ENCODE measurements around the gene ARSJ. TPM values are rescaled to one million over a fixed set of nuclear protein-coding genes. Genes with fewer than 3 reads are reported as not detected.

Gene ARSJ
- total RNA-seq, 1 experiment from 2014 or later = 23.5 TPM

DNA sequence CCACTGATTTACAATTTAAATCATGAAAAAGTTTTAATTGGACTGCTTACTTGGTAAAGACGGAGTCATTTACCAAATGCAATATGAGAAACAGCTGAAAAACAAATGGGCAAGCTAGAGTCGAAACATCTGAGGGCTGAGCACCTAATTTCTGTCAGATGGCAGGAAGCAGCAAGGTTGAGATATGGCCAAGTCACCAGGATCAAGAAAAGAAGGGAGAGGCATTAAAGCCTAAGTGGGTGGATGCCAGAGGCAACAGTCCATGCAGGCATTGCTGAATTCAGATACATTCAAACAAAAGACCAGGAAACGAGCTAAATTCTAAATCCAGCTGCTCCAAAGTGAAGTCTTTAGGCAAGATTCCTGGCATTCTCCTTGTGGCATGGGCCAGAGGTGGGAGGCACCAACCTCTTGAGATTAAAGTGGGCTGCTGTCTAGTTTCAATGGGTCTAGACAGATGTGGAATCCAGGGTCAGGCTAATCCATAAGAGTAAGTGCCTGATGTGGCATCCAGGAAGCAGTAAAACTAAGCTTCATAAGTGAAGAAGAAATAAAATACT lies 8.0 kb upstream of the ARSJ start:
- DNase-seq (ENCODE audit: low read depth) = no peak

- DNase-seq (ENCODE audit: low read depth) = no peak
Measured at GRCh38 chr4:113982181-113982580, 2.7 kb upstream of the ARSJ start.

DNA sequence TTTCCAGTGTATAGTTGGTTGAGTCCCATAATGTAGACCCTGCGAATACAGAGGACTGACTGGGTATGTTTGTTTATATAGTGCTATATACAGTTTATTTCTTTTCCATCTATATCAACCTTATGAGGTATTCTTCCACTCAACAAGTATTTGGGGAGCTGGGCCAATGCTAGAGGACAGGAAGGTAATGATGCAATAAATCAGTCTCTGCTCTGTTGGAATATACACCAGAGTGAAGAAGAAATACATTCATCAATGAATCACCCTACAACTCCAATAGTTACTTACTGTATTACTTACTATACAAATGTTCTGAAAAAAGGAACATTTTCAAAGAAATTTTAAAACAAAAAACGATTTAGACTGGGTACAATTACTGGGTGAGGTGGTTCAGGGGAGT lies 2.1 kb upstream of the ARSJ start:
- no peak for DNase-seq (ENCODE audit: low read depth)

- DNase-seq (ENCODE audit: low read depth) = peak; percentile 53
Measured at GRCh38 chr4:113979905-113980615, 613 bp upstream of the ARSJ start.

- DNase-seq (ENCODE audit: low read depth) = peak; percentile 49
Measured at GRCh38 chr4:113978561-113979147, 793 bp downstream of the ARSJ start.

DNA sequence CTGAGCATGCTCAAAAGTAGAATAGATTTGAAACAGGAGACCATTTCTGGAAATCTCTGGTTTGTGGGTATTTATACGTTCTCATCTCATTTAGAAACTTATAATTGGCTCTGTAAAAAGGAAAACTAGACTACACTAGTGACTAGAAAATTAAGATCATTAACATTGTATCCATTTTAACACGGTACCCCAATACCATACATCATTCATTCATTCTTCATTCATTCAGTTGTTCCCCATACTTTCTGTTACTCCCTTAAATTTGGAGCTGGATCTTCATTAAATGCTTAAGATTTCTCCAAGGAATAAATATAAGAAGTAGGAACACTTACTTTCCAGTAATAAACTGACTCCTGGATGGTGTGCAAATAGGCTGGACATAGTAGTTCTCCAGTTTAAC lies 1.3 kb downstream of the ARSJ start:
- DNase-seq (ENCODE audit: low read depth) = no peak

DNA sequence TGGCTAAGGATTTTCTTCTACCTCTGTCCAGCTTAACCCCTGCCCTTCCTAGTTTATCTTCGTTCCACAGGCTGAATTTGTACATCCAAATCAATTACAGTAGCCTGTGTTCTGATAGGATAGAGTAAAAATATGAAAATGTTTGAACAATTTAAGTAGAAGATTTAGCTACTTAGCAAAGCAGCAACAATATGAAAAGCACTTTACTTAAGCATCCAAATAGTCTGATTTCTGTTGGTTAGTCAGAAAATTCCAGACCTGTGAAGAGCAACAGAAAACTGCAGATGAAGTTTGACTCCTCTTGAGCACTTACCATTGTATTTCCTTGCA lies 2.0 kb downstream of the ARSJ start:
- no peak for DNase-seq (ENCODE audit: low read depth)

DNA sequence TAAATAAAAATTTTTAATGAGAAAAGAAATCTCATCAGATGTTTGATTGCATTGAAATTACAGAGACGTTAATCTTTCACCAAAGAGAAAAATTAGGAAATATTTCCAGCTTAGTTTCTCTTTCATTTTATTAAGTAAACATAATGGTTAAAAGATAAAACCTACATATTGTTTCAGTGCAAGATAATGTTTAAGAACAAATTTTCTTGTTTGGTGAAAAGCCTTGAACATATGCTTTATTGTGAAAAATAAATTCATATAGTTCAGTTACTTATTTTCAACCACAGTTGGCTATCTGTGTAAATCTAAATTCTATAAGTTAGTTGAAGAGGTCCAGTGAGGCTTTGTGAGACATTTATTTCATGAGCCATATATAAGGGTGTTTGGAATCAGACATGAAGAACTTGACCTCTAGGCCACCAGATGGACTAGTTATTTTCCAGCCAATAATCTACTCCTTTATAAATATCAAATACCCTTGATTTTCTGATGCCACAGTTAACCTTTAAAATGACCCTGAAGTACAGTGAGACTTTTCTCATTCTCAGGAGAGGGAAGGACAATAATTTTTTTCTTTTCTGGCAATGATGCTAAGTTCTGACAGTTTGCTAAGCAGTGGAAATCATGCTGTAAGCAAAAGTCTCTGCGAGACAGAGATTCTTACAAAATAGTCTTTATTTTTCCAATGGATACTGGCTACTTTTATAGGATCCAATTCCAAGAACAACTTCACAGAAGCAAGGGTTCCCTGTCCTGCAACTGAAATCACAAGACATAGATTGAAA lies 2.5 kb downstream of the ARSJ start:
- no peak for DNase-seq (ENCODE audit: low read depth)

- no peak for DNase-seq (ENCODE audit: low read depth)
Measured at GRCh38 chr4:113975578-113975977, 3.9 kb downstream of the ARSJ start.

- DNase-seq (ENCODE audit: low read depth) = no peak
Measured at GRCh38 chr4:113974467-113974866, 5.0 kb downstream of the ARSJ start.

DNA sequence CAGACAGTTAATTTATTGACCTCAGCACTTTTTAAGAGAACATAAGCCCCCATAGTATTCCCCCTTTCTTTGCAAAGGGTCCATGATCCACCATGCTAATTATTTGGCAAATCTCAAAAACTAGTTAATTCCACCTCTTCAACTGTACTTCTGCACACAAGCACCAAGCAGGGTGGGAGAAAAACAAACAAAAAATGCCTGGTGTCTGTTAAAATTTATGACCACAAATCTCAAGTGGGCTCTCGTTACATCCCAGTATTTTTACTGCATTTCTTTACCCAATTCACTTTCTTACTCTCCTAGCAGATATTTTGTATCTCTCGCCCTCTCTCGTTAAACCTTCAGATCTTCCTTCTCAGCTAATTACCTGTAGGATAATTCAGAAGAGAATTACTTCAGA lies 6.1 kb downstream of the ARSJ start:
- no peak for DNase-seq (ENCODE audit: low read depth)

DNA sequence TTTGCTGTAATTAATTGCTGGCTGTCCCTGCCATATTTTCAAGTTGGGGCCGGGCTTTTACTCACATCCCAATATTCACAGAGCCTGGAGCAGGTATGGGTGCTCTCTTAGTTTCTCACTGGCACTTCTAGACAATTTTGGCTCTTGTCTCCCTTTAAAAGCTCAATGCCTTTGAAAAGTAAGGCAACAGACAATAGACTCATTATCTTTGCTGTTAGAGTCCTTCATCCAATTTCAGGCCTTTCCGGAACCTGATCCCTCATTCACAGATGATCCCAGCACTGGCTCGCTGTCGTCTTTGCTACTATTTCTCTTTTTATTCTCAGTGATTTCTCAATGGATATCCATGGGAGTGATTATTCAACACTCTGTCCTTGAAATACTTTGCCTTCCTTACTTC lies 6.7 kb downstream of the ARSJ start:
- DNase-seq (ENCODE audit: low read depth) = no peak

GRCh38 chr4:113971706-113972360 lies 7.6 kb downstream of the ARSJ start:
- DNase-seq (ENCODE audit: low read depth) = peak; percentile 59

- DNase-seq (ENCODE audit: low read depth) = peak; percentile 59
Measured at GRCh38 chr4:113969709-113970334, 9.6 kb downstream of the ARSJ start.

DNA sequence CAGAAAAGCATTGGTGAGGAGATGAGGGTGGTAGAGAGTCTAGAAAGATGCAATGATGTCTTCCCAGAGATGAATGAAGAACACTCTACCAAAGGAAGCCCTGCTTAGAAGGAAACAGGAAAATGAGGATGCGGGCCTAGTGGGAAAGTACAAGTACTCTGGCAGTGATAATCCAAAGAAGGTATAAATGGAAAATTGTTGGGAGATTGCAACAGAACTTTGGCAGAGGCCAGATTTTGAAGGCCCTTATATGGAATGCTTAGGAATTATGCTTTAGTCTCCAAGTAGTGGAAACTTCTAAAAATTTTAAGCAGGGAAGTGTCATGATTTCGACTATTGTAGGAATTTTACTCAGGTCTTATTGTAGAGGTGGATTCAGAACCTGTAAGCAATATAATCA lies 11.0 kb downstream of the ARSJ start:
- DNase-seq (ENCODE audit: low read depth) = no peak

GRCh38 chr4:113967687-113968086 lies 11.8 kb downstream of the ARSJ start:
- DNase-seq (ENCODE audit: low read depth) = no peak

GRCh38 chr4:113962719-113963265 lies 16.7 kb downstream of the ARSJ start:
- no peak for DNase-seq (ENCODE audit: low read depth)

GRCh38 chr4:113962016-113962347 lies 17.5 kb downstream of the ARSJ start:
- no peak for DNase-seq (ENCODE audit: low read depth)

DNA sequence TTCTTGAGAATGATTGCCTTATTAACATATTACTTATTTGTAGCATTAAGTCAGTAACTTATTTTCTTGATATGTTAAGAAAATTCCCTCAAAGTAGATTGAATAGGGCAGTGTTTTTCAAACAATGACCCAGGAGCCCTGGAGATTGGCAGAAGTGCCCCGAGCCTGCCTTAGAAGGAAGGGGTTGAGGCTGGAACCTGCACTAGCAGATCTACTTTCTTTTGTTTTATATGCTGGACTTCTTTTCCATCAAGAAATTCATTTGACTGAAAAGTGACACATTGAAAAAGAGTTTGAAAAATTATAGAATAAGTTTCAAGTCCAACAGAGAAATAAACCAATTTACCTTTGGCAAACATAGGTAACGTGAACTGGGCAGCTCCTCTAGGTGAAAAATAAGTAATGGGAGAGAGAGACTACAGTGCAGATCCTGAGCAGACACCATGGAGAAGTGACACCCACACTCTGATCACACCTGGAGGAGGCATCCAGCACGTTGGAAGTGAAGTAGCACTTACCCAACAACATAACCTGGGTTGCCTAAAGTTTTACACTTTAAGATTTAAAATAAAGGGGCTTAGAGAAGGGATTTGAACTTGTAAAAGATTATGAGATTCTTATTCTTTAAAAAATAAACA lies 18.6 kb downstream of the ARSJ start:
- no peak for DNase-seq (ENCODE audit: low read depth)

GRCh38 chr4:113959539-113959937 lies 19.9 kb downstream of the ARSJ start:
- no peak for DNase-seq (ENCODE audit: low read depth)
